Measurements from ENCODE around the gene SUSD4. TPM values are rescaled to one million over a fixed set of nuclear protein-coding genes. Genes with fewer than 3 reads are reported as not detected.

SUSD4 gene
- total and polyA plus RNA-seq, 9 of the 15 experiments (the other 6 are each of a cell fraction or from before 2014, with no cell fraction given), result 0.06 to 1.7 (median 0.09) TPM; not detected in 4

- Histone ChIP-seq H3K36me3 (ENCODE audit: control insufficient read depth, insufficient read depth, low read length) (no peaks in the 10 kb centered on the region), H3K9ac (ENCODE audit: insufficient read depth in 1 of 2, low read depth in 2 of 2, low read length in 2 of 2) (no peak overlapping the region), H3K9me3 (replicated peaks; ENCODE audit: control insufficient read depth, insufficient read depth, low read depth, low read length) (no peaks in the 10 kb centered on the region), H3K9me1 (ENCODE audit: control insufficient read depth, insufficient read depth, low read length) (no peaks in the 10 kb centered on the region), H2AFZ (ENCODE audit: low read depth, low read length) (no peak overlapping the region), H3K27ac (ENCODE audit: extremely low read depth, low read depth, low read length) (no peak overlapping the region), H3K79me2 (ENCODE audit: control insufficient read depth, insufficient read depth, low read length) (no peaks in the 10 kb centered on the region), H3K4me3 (no peak overlapping the region), H3K27me3 (ENCODE audit: control insufficient read depth in 2 of 2, insufficient read depth in 2 of 2, low read length in 2 of 2) (no peaks in the 10 kb centered on the region), H3K4me2 (ENCODE audit: insufficient read depth, low read length) (no peak overlapping the region), H4K20me1 (replicated peaks; ENCODE audit: control insufficient read depth, insufficient read depth, low read length) (no peaks in the 10 kb centered on the region), H3K4me1 (replicated peaks in 1 of 2; ENCODE audit: control insufficient read depth in 2 of 2, insufficient read depth in 2 of 2, low read length in 2 of 2) (no peaks in the 10 kb centered on the region)
- in situ Hi-C loops (cut with MboI) (no loop called here), intact Hi-C loops (cut with micrococcal nuclease) (no loop called here)
- no TSS peak for BruUV-seq (replicated peaks)
- TF ChIP-seq TRIM28 (IDR thresholded peaks at IDR 0.05), result no peak
- POLR2A ChIA-PET, result no interaction called here
- no peak for FAIRE-seq
- no peak for ATAC-seq
- no peak for DNase-seq (ENCODE audit: extremely low read depth in 1 of 4, low spot score in 3 of 4)
- CTCF ChIA-PET (ENCODE audit: low intra/inter-chr PET ratio), result no interaction called here
Measured at GRCh38 chr1:223410036-223410435, 46.1 kb upstream of the SUSD4 start.

GRCh38 chr1:223405507-223405906 is 41.5 kb upstream of the SUSD4 start:
- peaks cover 0 to 21% of the 10 kb centered on the region in 2 experiments; a peak in 4 of 5 replicates for H3K4me1 ChIP-seq (replicated peaks in 1 of 2; ENCODE audit: control insufficient read depth in 2 of 2, insufficient read depth in 2 of 2, low read length in 2 of 2)
- CTCF ChIA-PET (ENCODE audit: low intra/inter-chr PET ratio), result no interaction called here
- no peaks in the 10 kb centered on the region for H4K20me1 ChIP-seq (replicated peaks; ENCODE audit: control insufficient read depth, insufficient read depth, low read length)
- H3K27me3 ChIP-seq (ENCODE audit: control insufficient read depth in 2 of 2, insufficient read depth in 2 of 2, low read length in 2 of 2), result no peaks in the 10 kb centered on the region
- no TSS peak for BruUV-seq (replicated peaks)
- H3K4me2 ChIP-seq (ENCODE audit: insufficient read depth, low read length), result no peak overlapping the region
- no peaks in the 10 kb centered on the region for H3K36me3 ChIP-seq (ENCODE audit: control insufficient read depth, insufficient read depth, low read length)
- no peak overlapping the region for H3K4me3 ChIP-seq
- TF ChIP-seq VEZF1 (CRISPR knock-in tag; IDR thresholded peaks at IDR 0.05) (no peak), ADNP (tag; IDR thresholded peaks at IDR 0.05) (no peak), MCM5 (IDR thresholded peaks at IDR 0.05; ENCODE audit: low read depth) (no peak), RB1 (IDR thresholded peaks at IDR 0.05; ENCODE audit: low read depth) (no peak), EWSR1 (IDR thresholded peaks at IDR 0.05; ENCODE audit: borderline replicate concordance, low read depth, partially characterized antibody) (no peak), ZSCAN32 (CRISPR knock-in tag; IDR thresholded peaks at IDR 0.05) (no peak), MTA2 (IDR thresholded peaks at IDR 0.05; ENCODE audit: low read depth) (no peak), ID3 (CRISPR knock-in tag; IDR thresholded peaks at IDR 0.05) (no peak), ID3 (tag; IDR thresholded peaks at IDR 0.05) (no peak), U2AF2 (optimal IDR thresholded peaks at IDR 0.05; ENCODE audit: low read depth, low read length) (no peak), GTF2E2 (tag; IDR thresholded peaks at IDR 0.05) (no peak)
- no peaks in the 10 kb centered on the region for H3K79me2 ChIP-seq (ENCODE audit: control insufficient read depth, insufficient read depth, low read length)
- POLR2A ChIA-PET, result no interaction called here
- no peak overlapping the region for H3K27ac ChIP-seq (ENCODE audit: extremely low read depth, low read depth, low read length)
- intact Hi-C loops (cut with micrococcal nuclease) (no loop called here), in situ Hi-C loops (cut with MboI) (no loop called here)
- H2AFZ ChIP-seq (ENCODE audit: low read depth, low read length), result no peak overlapping the region
- DNase-seq (ENCODE audit: extremely low read depth in 1 of 4, low spot score in 3 of 4) (no peak), FAIRE-seq (no peak), ATAC-seq (no peak)
- 42% methylated on average over 3 of the region's 3 CpGs for WGBS (ENCODE audit: insufficient coverage, low coverage, missing lambda C conversion rate)
- H3K9me1 ChIP-seq (ENCODE audit: control insufficient read depth, insufficient read depth, low read length), result no peaks in the 10 kb centered on the region
- no peak overlapping the region for H3K9ac ChIP-seq (ENCODE audit: insufficient read depth in 1 of 2, low read depth in 2 of 2, low read length in 2 of 2)
- peaks cover 5% of the 10 kb centered on the region; the same call in 1 of the 2 replicates for H3K9me3 ChIP-seq (replicated peaks; ENCODE audit: control insufficient read depth, insufficient read depth, low read depth, low read length)

Data from K562 (cell line).